Activated B cell treated with CpG ODN at 0.5 μM for 24 hours (primary cell): ENCODE measurements around the gene AAGAB. TPM values are rescaled to one million over a fixed set of nuclear protein-coding genes. Genes with fewer than 3 reads are reported as not detected.

ENCODE experiments used
- ATAC-seq: fragments of 200-7000 bp; cut with Tn5 transposase; one replicate; pipeline ENCODE4 v1.10.0; 2021; ENCODE audit warnings: low read depth, mild to moderate bottlenecking, moderate library complexity
- CTCF ChIA-PET: fragments of 350-600 bp; sonication (Branson Sonifier 250); formaldehyde crosslinking; loops from one replicate; lab custom pipeline; 2021; ENCODE audit warnings: antibody characterized with exemption; lab: Charles Lee
- POLR2A ChIA-PET: fragments of 350-600 bp; sonication (Branson Sonifier 250); formaldehyde crosslinking; loops from one replicate; lab custom pipeline; 2021; ENCODE audit warnings: antibody characterized with exemption; lab: Charles Lee
- DNase-seq: peaks from one replicate; pipeline ENCODE4 v3.0.0; 2022
- H3K27ac Mint-ChIP-seq: one replicate; pipeline ENCODE4 v1.8.0; 2020; ENCODE audit warnings: mixed read lengths
- H3K27me3 Mint-ChIP-seq: one replicate; pipeline ENCODE4 v1.8.0; 2021; ENCODE audit warnings: mixed read lengths
- H3K36me3 Mint-ChIP-seq: one replicate; pipeline ENCODE4 v1.8.0; 2021; ENCODE audit warnings: low read depth, mixed read lengths
- H3K4me1 Mint-ChIP-seq: one replicate; pipeline ENCODE4 v1.8.0; 2021; ENCODE audit warnings: mixed read lengths
- H3K4me3 Mint-ChIP-seq: one replicate; pipeline ENCODE4 v1.8.0; 2020; ENCODE audit warnings: mild to moderate bottlenecking, mixed read lengths
- H3K9me3 Mint-ChIP-seq: one replicate; pipeline ENCODE4 v1.8.0; 2020; ENCODE audit warnings: mixed read lengths
- CTCF ChIP-seq: fragments of 200-600 bp; IDR thresholded peaks from one replicate; pipeline ENCODE4 v1.8.0; 2022; ENCODE audit warnings: antibody characterized with exemption, mild to moderate bottlenecking
- intact Hi-C: fragments of 100-400 bp; cut with micrococcal nuclease; formaldehyde crosslinking; loops from one replicate; pipeline ENCODE4 v1.15.1; 2024
- total RNA-seq: library from RNA; stranded (reverse); gene quantifications from 2 replicates; pipeline ENCODE4 v1.2.3, GENCODE V29; 2022

The AAGAB gene
- total RNA-seq, 1 donor from 2014 or later, result 48.5 TPM

GRCh38 chr15:67186226-67186649, 68.2 kb downstream of the AAGAB start:
- DNase-seq (no peak), ATAC-seq (no peak)
- Mint-ChIP-seq H3K4me3 (no peak overlapping the region), H3K27ac (peak overlapping the region; percentile 50), H3K36me3 (peaks cover 95% of the 10 kb centered on the region), H3K4me1 (peaks cover 6% of the 10 kb centered on the region), H3K9me3 (no peaks in the 10 kb centered on the region), H3K27me3 (no peaks in the 10 kb centered on the region)
- POLR2A ChIA-PET, result interaction anchor here (0.6 to 1.5 kb wide), 2 partner anchors 22 to 85 kb away, joined by 4 to 7 read pairs; no protein-coding TSS in a partner anchor
- CTCF ChIA-PET, result no interaction called here
- intact Hi-C loops, result no loop called here
- no peak for TF ChIP-seq CTCF

GRCh38 chr15:67185621-67186225, 68.7 kb downstream of the AAGAB start:
- intact Hi-C loops, result no loop called here
- DNase-seq, result no peak
- Mint-ChIP-seq H3K36me3 (peaks cover 92% of the 10 kb centered on the region), H3K4me1 (peaks cover 6% of the 10 kb centered on the region), H3K4me3 (no peak overlapping the region), H3K9me3 (no peaks in the 10 kb centered on the region), H3K27me3 (no peaks in the 10 kb centered on the region), H3K27ac (peak overlapping the region; percentile 67)
- ATAC-seq, result peak; percentile 40
- CTCF ChIA-PET, result no interaction called here
- TF ChIP-seq CTCF, result no peak
- POLR2A ChIA-PET, result interaction anchor here (1.5 kb wide), 1 partner anchor 84 kb away, joined by 7 read pairs; no protein-coding TSS in a partner anchor

GRCh38 chr15:67185051-67185450, 69.4 kb downstream of the AAGAB start:
- Mint-ChIP-seq H3K27ac (peak overlapping the region; percentile 67), H3K36me3 (peaks cover 90% of the 10 kb centered on the region), H3K27me3 (no peaks in the 10 kb centered on the region), H3K9me3 (no peaks in the 10 kb centered on the region), H3K4me3 (no peak overlapping the region), H3K4me1 (peaks cover 6% of the 10 kb centered on the region)
- intact Hi-C loops, result no loop called here
- ATAC-seq (no peak), DNase-seq (no peak)
- no peak for TF ChIP-seq CTCF
- POLR2A ChIA-PET, result interaction anchor here (1.5 kb wide), 1 partner anchor 84 kb away, joined by 7 read pairs; no protein-coding TSS in a partner anchor
- CTCF ChIA-PET, result no interaction called here

GRCh38 chr15:67184208-67184925, 70.1 kb downstream of the AAGAB start:
- Mint-ChIP-seq H3K27ac (peak overlapping the region; percentile 56), H3K4me1 (peaks cover 6% of the 10 kb centered on the region), H3K36me3 (peaks cover 90% of the 10 kb centered on the region), H3K27me3 (no peaks in the 10 kb centered on the region), H3K9me3 (no peaks in the 10 kb centered on the region), H3K4me3 (no peak overlapping the region)
- ATAC-seq, result no peak
- DNase-seq, result no peak
- intact Hi-C loops, result no loop called here
- ChIA-PET CTCF (no interaction called here), POLR2A (no interaction called here)
- TF ChIP-seq CTCF, result no peak

- no peak for ATAC-seq
- Mint-ChIP-seq H3K27me3 (no peaks in the 10 kb centered on the region), H3K9me3 (no peaks in the 10 kb centered on the region), H3K36me3 (peaks cover 90% of the 10 kb centered on the region), H3K27ac (no peak overlapping the region), H3K4me1 (peaks cover 6% of the 10 kb centered on the region), H3K4me3 (no peak overlapping the region)
- intact Hi-C loops, result no loop called here
- DNase-seq, result no peak
- ChIA-PET CTCF (no interaction called here), POLR2A (interaction anchor here (1.7 kb wide), 1 partner anchor 101 kb away, joined by 3 read pairs; no protein-coding TSS in a partner anchor)
- no peak for TF ChIP-seq CTCF
Measured at GRCh38 chr15:67183443-67184169, 70.9 kb downstream of the AAGAB start.
